ENCODE data around the gene ASF1A. TPM values are rescaled to one million over a fixed set of nuclear protein-coding genes. Genes with fewer than 3 reads are reported as not detected.

The ASF1A gene
- total RNA-seq, 1 donor from 2014 or later: 17.9 TPM

GRCh38 chr6:118869350-118869749 is 24.6 kb upstream of the ASF1A start:
- Histone ChIP-seq H3K4me3 (ENCODE audit: low read depth, low read length) (no peak overlapping the region), H3K36me3 (ENCODE audit: control insufficient read depth, insufficient read depth, low read length) (no peaks in the 10 kb centered on the region), H3K27me3 (ENCODE audit: control insufficient read depth, insufficient read depth, low read length) (no peaks in the 10 kb centered on the region)
- TF ChIP-seq CTCF (IDR thresholded peaks at IDR 0.05; ENCODE audit: insufficient read depth, low read length, poor library complexity, severe bottlenecking): no peak
- DNase-seq (ENCODE audit: low read depth): no peak

- H3K36me3 ChIP-seq (ENCODE audit: control insufficient read depth, insufficient read depth, low read length): no peaks in the 10 kb centered on the region
- DNase-seq (ENCODE audit: low read depth): no peak
- H3K27me3 ChIP-seq (ENCODE audit: control insufficient read depth, insufficient read depth, low read length): no peaks in the 10 kb centered on the region
- H3K4me3 ChIP-seq (ENCODE audit: low read depth, low read length): no peak overlapping the region
- TF ChIP-seq CTCF (IDR thresholded peaks at IDR 0.05; ENCODE audit: insufficient read depth, low read length, poor library complexity, severe bottlenecking): no peak
Observed at GRCh38 chr6:118869894-118870589, 23.9 kb upstream of the ASF1A start.

GRCh38 chr6:118871331-118871730 is 22.6 kb upstream of the ASF1A start:
- no peaks in the 10 kb centered on the region for H3K27me3 ChIP-seq (ENCODE audit: control insufficient read depth, insufficient read depth, low read length)
- no peak overlapping the region for H3K4me3 ChIP-seq (ENCODE audit: low read depth, low read length)
- TF ChIP-seq CTCF (IDR thresholded peaks at IDR 0.05; ENCODE audit: insufficient read depth, low read length, poor library complexity, severe bottlenecking): no peak
- no peak for DNase-seq (ENCODE audit: low read depth)
- H3K36me3 ChIP-seq (ENCODE audit: control insufficient read depth, insufficient read depth, low read length): no peaks in the 10 kb centered on the region

GRCh38 chr6:118872318-118872717 is 21.6 kb upstream of the ASF1A start:
- TF ChIP-seq CTCF (IDR thresholded peaks at IDR 0.05; ENCODE audit: insufficient read depth, low read length, poor library complexity, severe bottlenecking): no peak
- no peaks in the 10 kb centered on the region for H3K27me3 ChIP-seq (ENCODE audit: control insufficient read depth, insufficient read depth, low read length)
- H3K36me3 ChIP-seq (ENCODE audit: control insufficient read depth, insufficient read depth, low read length): no peaks in the 10 kb centered on the region
- no peak for DNase-seq (ENCODE audit: low read depth)
- H3K4me3 ChIP-seq (ENCODE audit: low read depth, low read length): no peak overlapping the region

- no peak for DNase-seq (ENCODE audit: low read depth)
- H3K4me3 ChIP-seq (ENCODE audit: low read depth, low read length): no peak overlapping the region
- TF ChIP-seq CTCF (IDR thresholded peaks at IDR 0.05; ENCODE audit: insufficient read depth, low read length, poor library complexity, severe bottlenecking): no peak
- H3K27me3 ChIP-seq (ENCODE audit: control insufficient read depth, insufficient read depth, low read length): no peaks in the 10 kb centered on the region
- no peaks in the 10 kb centered on the region for H3K36me3 ChIP-seq (ENCODE audit: control insufficient read depth, insufficient read depth, low read length)
Observed at GRCh38 chr6:118872726-118873125, 21.2 kb upstream of the ASF1A start.

- H3K27me3 ChIP-seq (ENCODE audit: control insufficient read depth, insufficient read depth, low read length): no peaks in the 10 kb centered on the region
- DNase-seq (ENCODE audit: low read depth): no peak
- H3K4me3 ChIP-seq (ENCODE audit: low read depth, low read length): no peak overlapping the region
- no peak for TF ChIP-seq CTCF (IDR thresholded peaks at IDR 0.05; ENCODE audit: insufficient read depth, low read length, poor library complexity, severe bottlenecking)
- no peaks in the 10 kb centered on the region for H3K36me3 ChIP-seq (ENCODE audit: control insufficient read depth, insufficient read depth, low read length)
Observed at GRCh38 chr6:118873239-118873638, 20.7 kb upstream of the ASF1A start.
